ENCODE measurements around the gene WBP1L. TPM values are rescaled to one million over a fixed set of nuclear protein-coding genes. Genes with fewer than 3 reads are reported as not detected.

Gene WBP1L
- total RNA-seq, 4 donors from 2014 or later = 103 to 204 (median 145) TPM

- Histone ChIP-seq H3K9me3 (no peaks in the 10 kb centered on the region), H3K4me1 (peaks cover 70 to 79% of the 10 kb centered on the region in 2 donors), H3K4me3 (peak overlapping the region; percentile 65 to 78 (median 70)), H3K27me3 (no peaks in the 10 kb centered on the region), H3K36me3 (no peaks in the 10 kb centered on the region), H3K27ac (peak overlapping the region; percentile 91 to 100 (median 96))
- intact Hi-C loops (cut with DNase I; ENCODE audit: low total_unique reads) = loop anchor here (1.0 to 10.0 kb wide), 4 partner anchors 8 to 271 kb away; partner anchors contain the start of genes ACTR1A and SUFU
- peak; percentile 95 to 97 for DNase-seq
- ATAC-seq = peak; percentile 53 to 57
- TF ChIP-seq POLR2A (IDR thresholded peaks at IDR 0.05) (peak in 1 of 2 donors; percentile 10), CTCF (IDR thresholded peaks at IDR 0.05 in 4 of 5, conservative IDR thresholded peaks at IDR 0.05 in 1 of 5) (no peak)
- in situ Hi-C loops (cut with MboI; ENCODE audit: low sequenced_read_pairs in 4 of 4) = no loop called here
Measured at GRCh38 chr10:102775201-102775934, 31.6 kb downstream of the WBP1L start.

GRCh38 chr10:102775935-102776669 is 32.4 kb downstream of the WBP1L start:
- DNase-seq (peak; percentile 92 to 97), ATAC-seq (peak; percentile 39 to 40)
- peak overlapping the region; percentile 65 to 78 (median 70) for H3K4me3 ChIP-seq
- intact Hi-C loops (cut with DNase I; ENCODE audit: low total_unique reads) = loop anchor here (1.0 to 10.0 kb wide), 5 partner anchors 7 to 271 kb away; partner anchors contain the start of genes ACTR1A and SUFU
- no peaks in the 10 kb centered on the region for H3K36me3 ChIP-seq
- peak overlapping the region; percentile 91 to 100 (median 96) for H3K27ac ChIP-seq
- TF ChIP-seq CTCF (IDR thresholded peaks at IDR 0.05 in 4 of 5, conservative IDR thresholded peaks at IDR 0.05 in 1 of 5) = no peak
- peak in 1 of 2 donors; percentile 94 for TF ChIP-seq POLR2A (IDR thresholded peaks at IDR 0.05)
- no peaks in the 10 kb centered on the region for H3K27me3 ChIP-seq
- in situ Hi-C loops (cut with MboI; ENCODE audit: low sequenced_read_pairs in 4 of 4) = no loop called here
- H3K4me1 ChIP-seq = peaks cover 70 to 79% of the 10 kb centered on the region in 2 donors
- no peaks in the 10 kb centered on the region for H3K9me3 ChIP-seq

- ATAC-seq (peak; percentile 46 to 51), DNase-seq (peak; percentile 97 to 98)
- Histone ChIP-seq H3K9me3 (no peaks in the 10 kb centered on the region), H3K4me3 (peak overlapping the region; percentile 65 to 78 (median 70)), H3K27ac (peak overlapping the region; percentile 91 to 100 (median 96)), H3K4me1 (peaks cover 72 to 80% of the 10 kb centered on the region in 2 donors), H3K27me3 (no peaks in the 10 kb centered on the region), H3K36me3 (no peaks in the 10 kb centered on the region)
- TF ChIP-seq CTCF (IDR thresholded peaks at IDR 0.05 in 4 of 5, conservative IDR thresholded peaks at IDR 0.05 in 1 of 5) = peak in 1 of 5 experiments; percentile 8
- TF ChIP-seq POLR2A (IDR thresholded peaks at IDR 0.05) = peak in 1 of 2 donors; percentile 90
- in situ Hi-C loops (cut with MboI; ENCODE audit: low sequenced_read_pairs in 4 of 4) = no loop called here
- intact Hi-C loops (cut with DNase I; ENCODE audit: low total_unique reads) = loop anchor here (2.0 to 10.0 kb wide), 2 partner anchors 134 to 272 kb away; partner anchors contain the start of genes ACTR1A and SUFU
Measured at GRCh38 chr10:102776779-102777456, 33.2 kb downstream of the WBP1L start.

GRCh38 chr10:102777711-102778453 is 34.1 kb downstream of the WBP1L start:
- in situ Hi-C loops (cut with MboI; ENCODE audit: low sequenced_read_pairs in 4 of 4) (no loop called here), intact Hi-C loops (cut with DNase I; ENCODE audit: low total_unique reads) (loop anchor here (2.0 to 10.0 kb wide), 2 partner anchors 135 to 273 kb away; partner anchors contain the start of genes ACTR1A and SUFU)
- H3K27ac ChIP-seq = peak overlapping the region; percentile 91 to 100 (median 96)
- no peaks in the 10 kb centered on the region for H3K9me3 ChIP-seq
- H3K4me1 ChIP-seq = peaks cover 73 to 85% of the 10 kb centered on the region in 2 donors
- ATAC-seq (peak in 1 of 2 donors; percentile 8), DNase-seq (peak in 1 of 2 donors; percentile 85)
- H3K36me3 ChIP-seq = no peaks in the 10 kb centered on the region
- peak overlapping the region; percentile 32 to 78 (median 70) for H3K4me3 ChIP-seq
- TF ChIP-seq POLR2A (IDR thresholded peaks at IDR 0.05) = peak in 1 of 2 donors; percentile 67
- no peak for TF ChIP-seq CTCF (IDR thresholded peaks at IDR 0.05 in 4 of 5, conservative IDR thresholded peaks at IDR 0.05 in 1 of 5)
- no peaks in the 10 kb centered on the region for H3K27me3 ChIP-seq
